Hematopoietic multipotent progenitor cell treated with erythropoietin and hydrocortisone succinate and interleukin-3 and kit ligand, for 4 days (in vitro differentiated cells): Measurements from ENCODE around the gene ATG9A.
"Not testable (repeated sequence)": the region's sequence is repeated elsewhere in the genome, so short reads cannot be mapped to it uniquely, and the experiment has no call there.

Experiments used
- DNase-seq: peaks from one replicate; pipeline ENCODE4 v3.0.0-alpha.2; 2015

ATG9A gene

GRCh38 chr2:219204425-219205164 is 24.8 kb downstream of the ATG9A start:
- DNase-seq, result no peak

- DNase-seq, result not testable (repeated sequence)
Measured at GRCh38 chr2:219201331-219201730, 28.1 kb downstream of the ATG9A start.

GRCh38 chr2:219200502-219201326 is 28.7 kb downstream of the ATG9A start:
- DNase-seq, result not testable (repeated sequence)

GRCh38 chr2:219199470-219200211 is 29.8 kb downstream of the ATG9A start:
- DNase-seq, result no peak

- no peak for DNase-seq
Measured at GRCh38 chr2:219198974-219199373, 30.5 kb downstream of the ATG9A start.

- no peak for DNase-seq
Measured at GRCh38 chr2:219197388-219197787, 32.0 kb downstream of the ATG9A start.

GRCh38 chr2:219186754-219187456 is 42.5 kb downstream of the ATG9A start:
- no peak for DNase-seq

GRCh38 chr2:219184121-219184520 is 45.3 kb downstream of the ATG9A start:
- DNase-seq, result no peak

GRCh38 chr2:219183151-219183772 is 46.2 kb downstream of the ATG9A start:
- no peak for DNase-seq

GRCh38 chr2:219182331-219183150 is 46.9 kb downstream of the ATG9A start:
- peak; percentile 41 for DNase-seq

GRCh38 chr2:219181531-219181930 is 47.9 kb downstream of the ATG9A start:
- no peak for DNase-seq

GRCh38 chr2:219180961-219181360 is 48.5 kb downstream of the ATG9A start:
- no peak for DNase-seq

GRCh38 chr2:219179601-219180465 is 49.6 kb downstream of the ATG9A start:
- no peak for DNase-seq

- peak; percentile 68 for DNase-seq
Measured at GRCh38 chr2:219178377-219179175, 50.9 kb downstream of the ATG9A start.

- DNase-seq, result peak; percentile 95
Measured at GRCh38 chr2:219177552-219178376, 51.7 kb downstream of the ATG9A start, which contains the start of gene RETREG2. TSS of gene RETREG2 (plus strand) at chr2:219178275. CDS start at chr2:219178353, 78 bp downstream.

- peak; percentile 95 for DNase-seq
Measured at GRCh38 chr2:219176818-219177551, 52.5 kb downstream of the ATG9A start, which contains the start of gene CNPPD1. TSS of gene CNPPD1 (minus strand) at chr2:219176925. CDS start at chr2:219176828, 97 bp downstream.
